IPS-15b (cell line): ENCODE data around the gene CTNNA3.

Experiments used
- H3K27me3 ChIP-seq: one replicate; pipeline ENCODE4 v1.6.1; 2013; ENCODE audit warnings: low read length; ENCODE audit not compliant: control insufficient read depth, insufficient read depth
- H3K36me3 ChIP-seq: one replicate; pipeline ENCODE4 v1.6.1; 2013; ENCODE audit warnings: low read length; ENCODE audit not compliant: control insufficient read depth, insufficient read depth
- H3K4me1 ChIP-seq: one replicate; pipeline ENCODE4 v1.6.1; 2013; ENCODE audit warnings: mild to moderate bottlenecking, low read length; ENCODE audit not compliant: control insufficient read depth, insufficient read depth
- H3K4me3 ChIP-seq: one replicate; pipeline ENCODE4 v1.5.1; 2013; ENCODE audit warnings: low read depth, low read length
- H3K9ac ChIP-seq: one replicate; pipeline ENCODE4 v1.6.1; 2013; ENCODE audit warnings: low read depth, mild to moderate bottlenecking, low read length
- H3K9me3 ChIP-seq: one replicate; pipeline ENCODE4 v1.6.1; 2013; ENCODE audit warnings: mild to moderate bottlenecking, low read length; ENCODE audit not compliant: control insufficient read depth, insufficient read depth

Gene CTNNA3

DNA sequence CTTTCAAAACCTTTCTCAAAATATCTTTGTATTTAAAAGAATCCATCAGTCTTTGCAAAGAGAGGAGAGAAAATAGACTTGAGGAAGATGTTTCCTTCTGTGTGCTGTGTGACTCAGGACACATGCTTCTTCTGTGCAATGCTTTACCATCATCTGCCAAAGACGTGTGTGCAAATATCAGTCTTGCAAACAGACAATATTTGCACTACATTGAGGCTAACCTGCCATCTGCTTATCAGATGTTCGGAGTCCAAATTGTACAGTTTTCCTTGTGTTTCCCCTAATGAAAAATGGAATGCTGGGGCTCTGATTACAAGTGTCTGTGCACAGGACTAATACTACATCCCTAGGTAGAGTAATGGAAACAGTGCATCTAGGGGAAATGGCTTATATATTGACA, 1123.3 kb downstream of the CTNNA3 start:
- Histone ChIP-seq H3K27me3 (no peaks in the 10 kb centered on the region), H3K9me3 (no peaks in the 10 kb centered on the region), H3K36me3 (no peaks in the 10 kb centered on the region), H3K4me1 (no peaks in the 10 kb centered on the region), H3K4me3 (no peak overlapping the region), H3K9ac (no peak overlapping the region)

DNA sequence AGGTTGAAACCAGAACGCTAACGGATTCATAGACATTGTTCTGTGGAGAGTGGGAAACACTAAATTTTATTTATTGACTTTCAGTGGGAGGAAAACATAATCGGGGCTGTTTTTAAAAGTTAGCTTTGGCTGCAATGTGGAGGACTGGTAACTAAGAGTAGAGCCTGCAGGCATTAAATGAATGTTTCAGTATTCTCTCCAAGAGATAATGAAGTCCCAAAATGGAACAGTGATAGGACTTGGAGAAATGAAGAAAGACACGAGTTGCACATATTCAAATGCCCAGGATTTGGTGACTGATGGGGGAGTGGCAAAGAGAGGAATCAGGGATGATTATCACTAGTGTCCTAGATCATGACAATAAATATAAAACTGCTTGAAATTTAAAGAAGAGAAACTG, 1130.0 kb downstream of the CTNNA3 start:
- H3K36me3 ChIP-seq, result no peaks in the 10 kb centered on the region
- H3K9ac ChIP-seq, result no peak overlapping the region
- H3K4me3 ChIP-seq, result no peak overlapping the region
- no peaks in the 10 kb centered on the region for H3K4me1 ChIP-seq
- no peaks in the 10 kb centered on the region for H3K9me3 ChIP-seq
- H3K27me3 ChIP-seq, result no peaks in the 10 kb centered on the region

DNA sequence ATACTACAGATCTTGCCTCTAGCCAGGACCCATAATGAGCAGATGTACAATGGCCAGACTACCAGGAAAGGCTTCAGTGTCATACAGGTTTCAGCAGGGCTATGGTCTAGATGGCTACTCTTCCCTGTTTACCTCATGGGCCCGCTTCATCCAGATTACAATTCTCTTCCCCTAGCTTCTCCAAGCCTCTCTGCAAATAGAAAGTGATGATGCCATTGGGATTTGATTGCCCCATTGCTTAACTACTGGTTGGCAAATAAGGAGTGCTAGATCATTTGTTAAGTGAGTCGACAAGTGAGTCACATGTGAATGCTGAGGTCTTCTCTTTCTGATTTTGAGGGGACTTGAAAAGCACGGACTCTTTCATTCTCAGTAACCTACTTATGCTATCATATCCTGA, 1131.7 kb downstream of the CTNNA3 start:
- H3K4me3 ChIP-seq, result no peak overlapping the region
- no peaks in the 10 kb centered on the region for H3K27me3 ChIP-seq
- H3K36me3 ChIP-seq, result no peaks in the 10 kb centered on the region
- no peak overlapping the region for H3K9ac ChIP-seq
- H3K4me1 ChIP-seq, result no peaks in the 10 kb centered on the region
- no peaks in the 10 kb centered on the region for H3K9me3 ChIP-seq

DNA sequence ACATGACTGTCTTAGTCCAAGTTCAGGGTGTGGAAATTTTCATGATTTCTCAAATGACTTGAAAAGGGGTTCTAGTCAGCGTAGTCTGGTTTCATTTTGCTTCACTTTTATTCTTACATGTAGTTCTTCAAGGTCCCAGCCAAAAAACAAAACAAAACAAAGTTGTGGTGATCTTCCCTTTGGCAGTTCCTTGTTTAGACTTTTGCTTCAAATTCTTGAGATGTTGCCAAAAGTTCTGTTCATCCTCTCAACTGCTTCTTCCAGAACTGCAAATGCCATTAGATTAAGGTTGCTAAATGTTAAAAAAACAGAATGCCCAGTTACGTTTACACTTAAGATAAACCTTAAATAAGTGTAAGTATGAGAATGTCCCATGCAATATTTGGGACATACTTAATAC, 1140.9 kb downstream of the CTNNA3 start:
- H3K4me3 ChIP-seq, result no peak overlapping the region
- H3K27me3 ChIP-seq, result no peaks in the 10 kb centered on the region
- H3K4me1 ChIP-seq, result no peaks in the 10 kb centered on the region
- no peaks in the 10 kb centered on the region for H3K9me3 ChIP-seq
- no peaks in the 10 kb centered on the region for H3K36me3 ChIP-seq
- H3K9ac ChIP-seq, result no peak overlapping the region

DNA sequence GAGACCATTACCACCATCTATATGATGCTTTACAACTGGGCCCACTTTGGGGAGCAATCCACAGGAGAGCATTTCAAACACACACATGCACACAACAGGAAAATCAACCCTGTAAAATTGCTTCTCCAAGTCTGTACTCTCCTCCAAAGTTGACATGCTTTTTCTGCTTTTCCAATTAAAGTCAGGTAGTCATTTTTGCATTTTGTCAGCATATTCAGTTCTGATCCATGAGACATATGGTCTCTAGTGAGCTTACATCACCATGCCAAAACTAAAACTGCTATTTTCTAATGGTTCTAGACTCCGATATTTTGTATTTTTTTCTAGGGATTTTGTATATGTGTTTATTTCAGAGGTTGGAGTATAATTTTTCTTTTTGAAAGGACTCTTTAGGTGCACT, 1143.7 kb downstream of the CTNNA3 start:
- H3K4me3 ChIP-seq, result no peak overlapping the region
- H3K9me3 ChIP-seq, result no peaks in the 10 kb centered on the region
- no peaks in the 10 kb centered on the region for H3K27me3 ChIP-seq
- no peaks in the 10 kb centered on the region for H3K4me1 ChIP-seq
- no peak overlapping the region for H3K9ac ChIP-seq
- no peaks in the 10 kb centered on the region for H3K36me3 ChIP-seq

DNA sequence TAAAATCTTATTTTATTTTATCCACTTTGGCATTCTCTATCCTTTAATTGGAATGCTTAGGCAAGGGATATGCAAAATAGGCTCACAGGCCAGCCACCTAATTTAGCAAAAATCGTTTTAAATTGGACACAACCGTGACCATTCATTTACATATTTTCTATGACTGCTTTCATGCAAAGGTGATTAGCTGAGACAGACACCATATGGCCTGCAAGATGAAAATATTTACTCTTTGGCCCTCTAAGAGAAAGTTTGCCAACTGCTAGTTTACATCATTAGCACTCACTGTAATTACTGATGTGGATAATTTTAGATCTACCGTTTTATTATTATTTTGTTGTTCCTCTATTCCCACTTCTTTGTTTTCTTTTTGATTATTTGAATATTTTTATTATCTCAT, 1145.6 kb downstream of the CTNNA3 start:
- no peaks in the 10 kb centered on the region for H3K27me3 ChIP-seq
- no peak overlapping the region for H3K4me3 ChIP-seq
- no peaks in the 10 kb centered on the region for H3K36me3 ChIP-seq
- no peaks in the 10 kb centered on the region for H3K4me1 ChIP-seq
- no peaks in the 10 kb centered on the region for H3K9me3 ChIP-seq
- H3K9ac ChIP-seq, result no peak overlapping the region

DNA sequence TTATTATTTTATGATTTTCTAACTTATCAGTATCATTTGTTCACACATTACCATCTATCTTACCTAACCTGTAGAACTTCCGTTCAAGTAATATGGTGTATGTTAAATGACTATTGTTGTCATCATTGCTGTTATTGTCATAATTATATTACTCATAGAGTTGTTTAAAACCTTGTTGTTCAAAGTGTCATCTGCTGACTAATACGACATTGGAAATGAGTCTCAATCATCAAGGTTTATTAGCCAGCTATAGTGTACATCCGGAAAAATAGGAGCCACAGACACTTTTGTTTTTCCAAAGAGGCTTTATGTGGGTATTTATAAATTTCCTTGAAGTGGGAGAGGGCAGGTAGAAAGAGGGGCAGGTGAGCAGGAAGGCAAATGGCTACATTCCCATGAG, 1157.1 kb downstream of the CTNNA3 start:
- H3K27me3 ChIP-seq, result no peaks in the 10 kb centered on the region
- no peak overlapping the region for H3K4me3 ChIP-seq
- no peak overlapping the region for H3K9ac ChIP-seq

DNA sequence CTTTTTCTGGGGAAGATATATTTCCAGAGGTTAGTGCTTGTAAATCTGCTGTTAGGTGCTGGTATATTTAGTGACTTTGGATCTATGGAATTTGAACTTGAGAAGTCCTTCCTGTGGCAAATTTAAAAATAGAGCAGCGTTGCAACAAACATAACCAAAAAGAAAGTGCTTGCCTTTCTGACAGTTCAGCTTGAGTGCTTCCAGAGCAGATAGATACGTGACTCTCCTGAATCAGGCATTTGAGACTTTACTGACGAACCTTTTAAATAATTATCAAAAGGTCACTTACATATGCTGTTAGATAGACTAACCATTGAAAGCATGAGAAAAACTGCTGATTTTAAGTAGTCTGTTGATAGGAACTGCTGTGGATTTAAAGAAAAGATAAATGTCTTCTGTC, 1157.6 kb downstream of the CTNNA3 start:
- H3K4me1 ChIP-seq, result no peaks in the 10 kb centered on the region
- H3K36me3 ChIP-seq, result no peaks in the 10 kb centered on the region
- H3K9ac ChIP-seq, result no peak overlapping the region
- no peak overlapping the region for H3K4me3 ChIP-seq
- H3K27me3 ChIP-seq, result no peaks in the 10 kb centered on the region
- H3K9me3 ChIP-seq, result no peaks in the 10 kb centered on the region

More for the DNA sequence above, 1157.1 kb downstream of the CTNNA3 start:
- Histone ChIP-seq H3K36me3 (no peaks in the 10 kb centered on the region), H3K9me3 (no peaks in the 10 kb centered on the region), H3K4me1 (no peaks in the 10 kb centered on the region)

DNA sequence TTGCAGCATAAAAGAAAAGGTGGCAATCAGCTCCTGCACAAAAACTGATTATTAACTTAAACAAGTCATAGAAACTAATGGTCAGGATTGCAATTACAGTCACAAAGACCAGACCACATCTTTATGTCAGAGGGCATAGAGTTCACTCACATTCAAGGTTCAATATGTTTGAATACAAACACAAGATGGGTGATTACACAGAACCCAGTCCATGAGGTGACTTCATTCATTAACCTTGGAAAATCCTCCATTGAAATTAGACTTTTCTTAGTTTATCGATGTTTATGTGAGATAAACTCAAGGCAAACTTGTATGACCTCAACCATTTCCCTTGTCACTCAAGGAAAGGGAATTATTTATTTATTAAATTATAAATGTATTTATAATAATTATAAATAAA, 1158.8 kb downstream of the CTNNA3 start:
- Histone ChIP-seq H3K9me3 (no peaks in the 10 kb centered on the region), H3K27me3 (no peaks in the 10 kb centered on the region), H3K4me3 (no peak overlapping the region), H3K9ac (no peak overlapping the region), H3K4me1 (no peaks in the 10 kb centered on the region), H3K36me3 (no peaks in the 10 kb centered on the region)

DNA sequence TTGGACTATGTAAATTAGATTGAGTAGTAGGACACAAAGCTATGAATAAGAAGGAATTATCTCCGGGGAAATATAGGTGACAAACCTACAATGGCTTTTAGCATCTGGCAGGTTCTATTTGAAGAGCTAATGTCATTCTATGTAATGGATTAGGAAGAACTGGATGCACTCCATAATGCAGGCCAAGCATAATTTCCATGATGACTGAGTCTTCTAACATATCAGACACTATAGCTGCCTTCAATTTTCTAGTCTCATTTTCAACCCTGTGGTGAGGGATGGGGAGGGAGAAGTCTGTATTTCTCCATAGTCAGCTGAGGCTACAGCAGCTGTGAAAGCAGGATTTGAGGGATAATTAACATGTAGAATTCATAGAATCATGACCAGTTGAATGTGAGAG, 1160.6 kb downstream of the CTNNA3 start:
- no peak overlapping the region for H3K4me3 ChIP-seq
- H3K4me1 ChIP-seq, result no peaks in the 10 kb centered on the region
- no peaks in the 10 kb centered on the region for H3K36me3 ChIP-seq
- no peak overlapping the region for H3K9ac ChIP-seq
- H3K9me3 ChIP-seq, result no peaks in the 10 kb centered on the region
- H3K27me3 ChIP-seq, result no peaks in the 10 kb centered on the region

DNA sequence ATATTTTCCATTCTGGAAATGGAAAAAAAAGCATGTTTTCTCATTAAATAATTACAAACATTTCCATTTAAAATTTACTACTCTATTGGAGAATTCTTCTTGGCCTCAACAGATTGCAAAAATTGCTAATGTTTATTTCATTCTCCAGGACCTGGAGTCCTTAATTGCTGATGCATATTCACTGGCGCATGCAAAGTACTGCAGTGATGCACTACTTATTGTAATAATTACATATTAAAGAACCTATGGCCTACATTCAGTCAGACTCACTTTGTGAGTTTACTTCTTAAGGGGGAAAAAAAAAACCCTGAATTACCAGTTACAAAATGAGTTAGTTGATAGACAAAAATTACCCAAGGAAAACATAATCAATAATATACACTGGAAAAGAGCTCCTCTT, 1161.1 kb downstream of the CTNNA3 start:
- Histone ChIP-seq H3K4me3 (no peak overlapping the region), H3K4me1 (no peaks in the 10 kb centered on the region), H3K9me3 (no peaks in the 10 kb centered on the region), H3K9ac (no peak overlapping the region), H3K27me3 (no peaks in the 10 kb centered on the region), H3K36me3 (no peaks in the 10 kb centered on the region)

DNA sequence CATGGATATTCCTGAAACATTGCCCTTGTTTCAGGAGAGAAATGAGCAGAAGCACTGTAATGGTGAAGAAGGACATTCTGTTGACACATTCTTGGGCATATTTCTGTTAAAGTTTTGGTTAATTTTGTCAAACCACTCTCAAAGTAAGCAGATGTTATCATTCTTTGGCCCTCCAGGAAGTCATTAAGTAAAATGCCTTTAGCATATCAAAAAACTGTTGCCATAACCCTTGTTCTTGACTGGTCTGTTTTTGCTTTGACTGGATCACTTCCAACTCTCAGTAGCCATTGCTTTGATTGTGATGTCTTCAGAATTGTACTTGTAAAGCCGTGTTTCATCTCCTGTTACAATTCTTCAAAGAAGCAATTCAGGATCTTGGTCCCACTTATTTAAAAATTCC, 1174.5 kb downstream of the CTNNA3 start:
- H3K9ac ChIP-seq, result no peak overlapping the region
- no peaks in the 10 kb centered on the region for H3K27me3 ChIP-seq
- no peak overlapping the region for H3K4me3 ChIP-seq
- no peaks in the 10 kb centered on the region for H3K36me3 ChIP-seq
- H3K4me1 ChIP-seq, result no peaks in the 10 kb centered on the region
- no peaks in the 10 kb centered on the region for H3K9me3 ChIP-seq

DNA sequence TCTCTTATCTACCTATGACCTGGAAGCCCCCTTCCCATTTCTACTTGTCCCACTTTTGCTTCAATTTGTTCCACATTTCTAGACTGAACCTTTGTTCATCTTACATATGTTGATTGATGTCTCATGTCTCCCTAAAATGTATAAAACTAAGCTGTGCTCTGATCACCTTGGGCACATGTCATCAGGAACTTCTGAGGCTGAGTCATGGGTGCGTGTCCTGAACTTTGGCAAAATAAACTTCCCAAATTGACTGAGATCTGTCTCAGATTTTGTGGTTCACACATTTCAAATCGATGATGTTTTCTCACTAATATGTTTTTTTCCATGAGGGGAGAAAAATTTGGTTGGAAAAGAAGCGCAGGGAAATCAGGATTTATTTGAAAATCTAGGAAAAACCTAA, 1176.4 kb downstream of the CTNNA3 start:
- no peaks in the 10 kb centered on the region for H3K27me3 ChIP-seq
- H3K9ac ChIP-seq, result no peak overlapping the region

More for the DNA sequence above, 1176.4 kb downstream of the CTNNA3 start:
- H3K4me3 ChIP-seq, result no peak overlapping the region
- no peaks in the 10 kb centered on the region for H3K4me1 ChIP-seq
- H3K36me3 ChIP-seq, result no peaks in the 10 kb centered on the region
- no peaks in the 10 kb centered on the region for H3K9me3 ChIP-seq
